Smooth muscle cell (in vitro differentiated cells): ENCODE results near the gene CDC42EP1. TPM values are rescaled to one million over a fixed set of nuclear protein-coding genes. Genes with fewer than 3 reads are reported as not detected.
A peak's percentile ranks its signal among the peaks of the same experiment; 100 is the strongest.
"Not testable (repeated sequence)": the region's sequence is repeated elsewhere in the genome, so short reads cannot be mapped to it uniquely, and the experiment has no call there.

Experiments used
- DNase-seq: peaks from one replicate; lab custom pipeline; 2025; ENCODE audit not compliant: unreplicated experiment; lab: John Stamatoyannopoulos, UW
- H2AFZ ChIP-seq: fragments of 200-600 bp; sonication (generic); 2 replicates; pipeline ENCODE4 v1.6.0; 2016; ENCODE audit warnings: antibody characterized with exemption, low read depth, mild to moderate bottlenecking
- H3F3A ChIP-seq: fragments of 200-600 bp; sonication (generic); 2 replicates; pipeline ENCODE4 v1.6.0; 2017; ENCODE audit warnings: antibody characterized with exemption, low read depth
- H3K27ac ChIP-seq: fragments of 200-600 bp; sonication (generic); 2 replicates; pipeline ENCODE4 v1.5.1; 2016; ENCODE audit warnings: low read depth, mild to moderate bottlenecking
- H3K27me3 ChIP-seq: fragments of 200-600 bp; sonication (generic); 2 replicates; pipeline ENCODE4 v1.6.1; 2016; ENCODE audit warnings: low read depth, mild to moderate bottlenecking
- H3K36me3 ChIP-seq: fragments of 200-600 bp; sonication (generic); 2 replicates; pipeline ENCODE4 v1.5.1; 2016; ENCODE audit warnings: low read depth
- H3K4me1 ChIP-seq: fragments of 200-600 bp; sonication (generic); 2 replicates; pipeline ENCODE4 v1.5.1; 2016; ENCODE audit warnings: low read depth
- H3K4me2 ChIP-seq: fragments of 200-600 bp; sonication (generic); 2 replicates; pipeline ENCODE4 v1.6.0; 2016; ENCODE audit warnings: mild to moderate bottlenecking
- H3K4me3 ChIP-seq: fragments of 200-600 bp; sonication (generic); 2 replicates; pipeline ENCODE4 v1.5.1; 2016; ENCODE audit warnings: mild to moderate bottlenecking
- H3K79me2 ChIP-seq: fragments of 200-600 bp; sonication (generic); 2 replicates; pipeline ENCODE4 v1.6.0; 2016; ENCODE audit warnings: low read depth, mild to moderate bottlenecking
- H3K9ac ChIP-seq: fragments of 200-600 bp; sonication (generic); 2 replicates; pipeline ENCODE4 v1.6.0; 2016; ENCODE audit warnings: low read depth
- H3K9me3 ChIP-seq: fragments of 200-600 bp; sonication (generic); replicated peaks from 2 replicates; pipeline ENCODE4 v1.5.1; 2016; ENCODE audit warnings: low read depth
- H4K20me1 ChIP-seq: fragments of 200-600 bp; sonication (generic); 2 replicates; pipeline ENCODE4 v1.6.0; 2016; ENCODE audit warnings: low read depth
- WGBS: methylation state at CpG from one replicate; pipeline ENCODE4 v1.1.7; 2016; ENCODE audit warnings: low lambda C conversion rate; 5-methylcytosine and 5-hydroxymethylcytosine counted together
- polyA plus RNA-seq: library from polyadenylated mRNA; unstranded; fragments of >200 nt; fragmentation: Nextera tagmentation; extraction: Ambion mirVana; gene quantifications from 2 replicates; pipeline ENCODE4 v1.2.1, GENCODE V29; 2016
- total RNA-seq: library from RNA; depleted of rRNA; stranded (reverse); fragments of >200 nt; gene quantifications from 2 replicates; pipeline ENCODE4 v1.2.3, GENCODE V29; 2014
- TF ChIP-seq, protein P1 (sequence below): fragments of 200-600 bp; sonication (generic); IDR thresholded peaks from 2 replicates; pipeline ENCODE4 v1.5.1; 2017; ENCODE audit warnings: borderline replicate concordance, mild to moderate bottlenecking, antibody characterized with exemption; ENCODE audit not compliant: insufficient read depth, poor library complexity, severe bottlenecking

CDC42EP1 gene
- total and polyA plus RNA-seq, 2 experiments from 2014 or later: 14.0 to 89.6 TPM

DNA sequence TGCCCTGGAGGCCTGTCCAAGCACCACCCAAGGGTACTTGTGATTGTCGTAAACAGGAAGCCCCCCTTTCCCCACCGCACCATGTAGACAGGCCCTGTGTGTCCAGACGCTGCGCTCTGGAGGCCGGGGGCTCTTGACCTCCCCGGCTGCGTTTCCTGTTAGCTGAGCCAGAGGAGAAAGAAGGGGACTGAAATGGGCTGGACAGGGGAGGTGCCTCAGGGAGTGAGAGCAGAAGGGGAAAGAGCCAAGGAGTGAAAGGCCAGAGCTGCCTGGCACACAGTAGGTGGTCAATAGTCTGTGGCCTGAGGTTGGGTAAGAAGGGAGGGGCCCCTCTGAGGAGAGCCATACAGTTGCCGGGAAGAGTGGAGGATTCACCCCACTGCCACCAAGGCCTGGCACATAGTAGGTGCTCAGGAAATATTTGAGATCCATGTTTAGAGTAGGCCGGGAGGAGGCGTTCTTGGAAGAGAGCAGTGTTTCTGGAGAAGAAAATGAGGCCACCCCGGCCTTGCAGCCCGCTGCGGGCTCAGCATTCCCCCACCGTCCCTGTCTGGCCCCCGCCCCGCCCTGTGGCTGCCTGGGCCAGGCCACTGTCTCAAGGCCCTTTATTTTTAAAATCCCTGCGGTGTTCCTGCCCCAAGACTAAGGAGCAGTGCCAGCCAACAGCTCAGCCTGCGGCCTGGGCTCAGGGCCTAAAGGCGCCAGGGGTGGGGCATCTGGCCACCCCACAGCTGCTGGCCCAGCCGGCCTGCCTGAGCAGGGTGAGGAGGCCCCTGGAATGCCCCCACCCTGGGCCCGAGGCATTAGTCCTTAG, 13.6 kb upstream of the CDC42EP1 start:
- DNase-seq: no peak
- WGBS: 34% methylated on average over 19 of the region's 21 CpGs

GRCh38 chr22:37547251-37547741, 13.0 kb upstream of the CDC42EP1 start:
- Histone ChIP-seq H3K27me3 (no peaks in the 10 kb centered on the region), H3K9me3 (no peaks in the 10 kb centered on the region), H2AFZ (no peak overlapping the region), H3K27ac (peak overlapping the region; percentile 75), H3K4me3 (no peak overlapping the region), H3F3A (peaks cover 13% of the 10 kb centered on the region), H3K36me3 (no peaks in the 10 kb centered on the region), H3K79me2 (no peaks in the 10 kb centered on the region), H3K9ac (no peak overlapping the region), H3K4me1 (peaks cover 29% of the 10 kb centered on the region), H4K20me1 (no peaks in the 10 kb centered on the region), H3K4me2 (no peak overlapping the region)
- 61% methylated on average over 9 of the region's 9 CpGs for WGBS
- DNase-seq: no peak
- TF ChIP-seq, protein P1, sequence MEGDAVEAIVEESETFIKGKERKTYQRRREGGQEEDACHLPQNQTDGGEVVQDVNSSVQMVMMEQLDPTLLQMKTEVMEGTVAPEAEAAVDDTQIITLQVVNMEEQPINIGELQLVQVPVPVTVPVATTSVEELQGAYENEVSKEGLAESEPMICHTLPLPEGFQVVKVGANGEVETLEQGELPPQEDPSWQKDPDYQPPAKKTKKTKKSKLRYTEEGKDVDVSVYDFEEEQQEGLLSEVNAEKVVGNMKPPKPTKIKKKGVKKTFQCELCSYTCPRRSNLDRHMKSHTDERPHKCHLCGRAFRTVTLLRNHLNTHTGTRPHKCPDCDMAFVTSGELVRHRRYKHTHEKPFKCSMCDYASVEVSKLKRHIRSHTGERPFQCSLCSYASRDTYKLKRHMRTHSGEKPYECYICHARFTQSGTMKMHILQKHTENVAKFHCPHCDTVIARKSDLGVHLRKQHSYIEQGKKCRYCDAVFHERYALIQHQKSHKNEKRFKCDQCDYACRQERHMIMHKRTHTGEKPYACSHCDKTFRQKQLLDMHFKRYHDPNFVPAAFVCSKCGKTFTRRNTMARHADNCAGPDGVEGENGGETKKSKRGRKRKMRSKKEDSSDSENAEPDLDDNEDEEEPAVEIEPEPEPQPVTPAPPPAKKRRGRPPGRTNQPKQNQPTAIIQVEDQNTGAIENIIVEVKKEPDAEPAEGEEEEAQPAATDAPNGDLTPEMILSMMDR: no peak

More for the DNA sequence above, 13.6 kb upstream of the CDC42EP1 start:
- no peaks in the 10 kb centered on the region for H3K27me3 ChIP-seq
- no peaks in the 10 kb centered on the region for H3K36me3 ChIP-seq
- peak overlapping the region; percentile 80 for H3K4me2 ChIP-seq
- H4K20me1 ChIP-seq: no peaks in the 10 kb centered on the region
- peaks cover 23% of the 10 kb centered on the region for H3K4me1 ChIP-seq
- no peaks in the 10 kb centered on the region for H3K9me3 ChIP-seq
- TF ChIP-seq, protein P1: no peak
- no peaks in the 10 kb centered on the region for H3K79me2 ChIP-seq
- no peak overlapping the region for H3K4me3 ChIP-seq
- peak overlapping the region; percentile 57 for H2AFZ ChIP-seq
- H3K27ac ChIP-seq: peak overlapping the region; percentile 75
- peaks cover 14% of the 10 kb centered on the region for H3F3A ChIP-seq
- no peak overlapping the region for H3K9ac ChIP-seq

DNA sequence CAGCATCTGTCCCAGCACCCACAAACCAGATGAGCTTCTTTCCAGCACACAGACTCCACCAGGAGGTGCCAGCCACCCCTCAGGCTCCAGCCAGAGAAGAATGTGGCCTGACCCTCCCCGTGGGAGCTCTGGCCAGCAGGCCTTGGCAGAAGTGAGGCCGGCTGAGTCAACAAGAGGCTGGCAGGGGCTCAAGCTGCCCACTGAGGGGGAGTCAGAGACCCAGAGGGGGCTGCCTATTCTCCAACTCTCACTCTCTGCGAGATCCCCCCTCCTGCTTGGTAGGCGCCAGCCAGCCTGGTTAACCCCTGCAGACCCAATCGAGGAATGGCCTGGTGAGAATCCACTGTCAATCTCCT, 10.6 kb upstream of the CDC42EP1 start:
- Histone ChIP-seq H3K9ac (no peak overlapping the region), H3K36me3 (no peaks in the 10 kb centered on the region), H3K27me3 (no peaks in the 10 kb centered on the region), H3K9me3 (no peaks in the 10 kb centered on the region), H3K4me1 (peaks cover 37% of the 10 kb centered on the region), H3K79me2 (no peaks in the 10 kb centered on the region), H3F3A (peaks cover 14% of the 10 kb centered on the region), H3K4me3 (no peak overlapping the region), H3K27ac (no peak overlapping the region), H2AFZ (no peak overlapping the region), H4K20me1 (no peaks in the 10 kb centered on the region), H3K4me2 (no peak overlapping the region)
- TF ChIP-seq, protein P1: peak; percentile 9
- DNase-seq: no peak
- WGBS: 36% methylated on average over 5 of the region's 5 CpGs

DNA sequence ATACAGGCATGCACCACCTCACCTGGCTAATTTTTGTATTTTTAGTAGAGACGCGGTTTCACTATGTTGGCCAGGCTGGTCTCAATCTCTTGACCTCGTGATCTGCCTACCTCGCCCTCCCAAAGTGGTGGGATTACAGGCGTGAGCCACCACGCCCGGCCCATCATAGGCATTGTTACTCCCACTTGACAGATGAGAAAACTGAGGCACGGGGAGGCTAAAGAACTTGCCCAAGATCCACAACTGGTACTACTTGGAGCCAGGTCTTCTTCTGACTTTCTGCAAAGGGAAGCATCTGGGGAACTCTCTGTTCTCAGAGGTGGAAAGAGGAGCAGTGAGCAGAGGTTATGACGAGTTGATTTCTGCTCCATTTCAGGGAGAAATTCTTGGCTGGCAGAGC, 9.4 kb upstream of the CDC42EP1 start:
- not testable (repeated sequence) for H3K36me3 ChIP-seq, H3K79me2 ChIP-seq, H4K20me1 ChIP-seq, H3K27me3 ChIP-seq, DNase-seq, H3K27ac ChIP-seq, H3K9me3 ChIP-seq, H3K4me3 ChIP-seq, H3K9ac ChIP-seq, H3K4me2 ChIP-seq, H2AFZ ChIP-seq
- WGBS: 91% methylated on average over 9 of the region's 9 CpGs
- peaks cover 30% of the 10 kb centered on the region for H3K4me1 ChIP-seq
- H3F3A ChIP-seq: peaks cover 12% of the 10 kb centered on the region
